Left kidney (tissue), 1 donor: Measurements from ENCODE around the gene RMC1. TPM values are rescaled to one million over a fixed set of nuclear protein-coding genes. Genes with fewer than 3 reads are reported as not detected.

Source experiments
- polyA plus RNA-seq: library from polyadenylated mRNA; unstranded; fragments of 120-200 nt; gene quantifications from one replicate; pipeline ENCODE4 v1.2.1, GENCODE V29; 2013; ENCODE audit not compliant: insufficient read length

RMC1 gene
- polyA plus RNA-seq, 1 donor, result 28.7 TPM

Other genes with a start within 250 kb of the RMC1 start
- 98.1 TPM for gene RIOK3, start 50.2 kb upstream of the RMC1 start, polyA plus RNA-seq
- 25.3 TPM for gene NPC1, start 83.0 kb downstream of the RMC1 start, polyA plus RNA-seq
- 0.93 TPM for gene ANKRD29, start 159.4 kb downstream of the RMC1 start, polyA plus RNA-seq
- 2.0 TPM for gene LAMA3, start 185.9 kb downstream of the RMC1 start, polyA plus RNA-seq